Ovary (tissue), 9 donors: ENCODE measurements around the gene GPR183. TPM values are rescaled to one million over a fixed set of nuclear protein-coding genes. Genes with fewer than 3 reads are reported as not detected.

Experiments used
- DNase-seq, 5 donors: peaks; one replicate each; pipeline ENCODE4 v3.0.0-alpha.2; 2019 to 2020
- H3K27ac ChIP-seq, 2 donors: fragments of 200-600 bp; one replicate each; pipeline versions ENCODE4 v1.5.1 to v1.8.0; 2019 to 2022
- H3K27me3 ChIP-seq: fragments of 200-600 bp; one replicate; pipeline ENCODE4 v1.8.0; 2022
- H3K36me3 ChIP-seq: fragments of 200-600 bp; sonication (generic); one replicate; pipeline ENCODE4 v1.5.1; 2019
- H3K4me1 ChIP-seq: one replicate; pipeline ENCODE4 v1.8.1; 2013; ENCODE audit warnings: mild to moderate bottlenecking, moderate library complexity; ENCODE audit not compliant: insufficient read depth
- H3K4me3 ChIP-seq: fragments of 200-600 bp; sonication (generic); one replicate; pipeline ENCODE4 v1.5.1; 2017
- H3K9me3 ChIP-seq, 2 donors: fragments of 200-600 bp in 1 of 2; sonication (generic) in 1 of 2; one replicate each; pipeline versions ENCODE4 v1.5.1 to v1.8.1; 2013 to 2019; ENCODE audit warnings: mild to moderate bottlenecking in 1 of 2, moderate library complexity in 1 of 2
- EP300 ChIP-seq: sonication (generic); formaldehyde crosslinking; IDR thresholded peaks from one replicate; pipeline ENCODE4 v1.6.1; 2017; ENCODE audit warnings: antibody characterized with exemption
- POLR2A ChIP-seq: fragments of 450-650 bp; IDR thresholded peaks from one replicate; pipeline ENCODE4 v1.6.1; 2017; ENCODE audit warnings: antibody characterized with exemption, mild to moderate bottlenecking, moderate library complexity
- WGBS, 3 donors: extraction: QIAGEN DNeasy Blood & Tissue Kit in 1 of 3; methylation state at CpG; one replicate each; pipeline versions ENCODE4 v1.1.5 to v1.1.7; 2013 to 2017; 5-methylcytosine and 5-hydroxymethylcytosine counted together
- intact Hi-C, 4 donors: fragments of 100-400 bp; cut with DNase I; formaldehyde crosslinking; loops; one replicate each; pipeline versions ENCODE4 v1.11.0 to v1.15.1; 2022 to 2023
- polyA plus RNA-seq, 2 donors: library from polyadenylated mRNA; stranded (reverse); fragments of 200-250 nt in 1 of 2; fragments of 350-450 nt in 1 of 2; fragmentation: Illumina TruSeq in 1 of 2; extraction: RNeasy Lipid Tissue Mini Kit (QIAGEN cat#74804) in 1 of 2; gene quantifications; one replicate each; pipeline ENCODE4 v1.2.3, GENCODE V29; 2013 to 2014
- total RNA-seq, 7 donors: library from RNA; depleted of rRNA in 2 of 7; stranded (reverse); fragments of >200 nt in 2 of 7; fragmentation: NEBNext Ultra II Directional in 3 of 7; extraction: Animal tissue kit (Norgen Biotek cat#: 25700) in 3 of 7; gene quantifications; one replicate each; pipeline versions ENCODE4 v1.1.0 to v1.2.4, GENCODE V29; 2016 to 2023
- TF ChIP-seq, protein P1 (sequence below), 3 donors: fragments of 450-650 bp in 2 of 3; fragments of 200-600 bp in 1 of 3; IDR thresholded peaks; one replicate each; pipeline versions ENCODE4 v1.5.1 to v1.8.0; 2016 to 2022; ENCODE audit warnings: antibody characterized with exemption in 3 of 3, mild to moderate bottlenecking in 1 of 3
- donor health status: DM: no; HTN: no; CAD: no; lungs with moderate emphysema.
- donor health status: DM: no; HTN: no; CAD: no.
- donor health status: Bipolar disorder and iron deficiency.
- donor health status: DM: yes; HTN: yes; CAD: no.
- donor health status: DM: no; HTN: no; CAD: no.
- donor health status: DM: yes; HTN: yes; CAD: no.

The GPR183 gene
- total and polyA plus RNA-seq, 9 donors = 2.4 to 14.6 (median 5.5) TPM

DNA sequence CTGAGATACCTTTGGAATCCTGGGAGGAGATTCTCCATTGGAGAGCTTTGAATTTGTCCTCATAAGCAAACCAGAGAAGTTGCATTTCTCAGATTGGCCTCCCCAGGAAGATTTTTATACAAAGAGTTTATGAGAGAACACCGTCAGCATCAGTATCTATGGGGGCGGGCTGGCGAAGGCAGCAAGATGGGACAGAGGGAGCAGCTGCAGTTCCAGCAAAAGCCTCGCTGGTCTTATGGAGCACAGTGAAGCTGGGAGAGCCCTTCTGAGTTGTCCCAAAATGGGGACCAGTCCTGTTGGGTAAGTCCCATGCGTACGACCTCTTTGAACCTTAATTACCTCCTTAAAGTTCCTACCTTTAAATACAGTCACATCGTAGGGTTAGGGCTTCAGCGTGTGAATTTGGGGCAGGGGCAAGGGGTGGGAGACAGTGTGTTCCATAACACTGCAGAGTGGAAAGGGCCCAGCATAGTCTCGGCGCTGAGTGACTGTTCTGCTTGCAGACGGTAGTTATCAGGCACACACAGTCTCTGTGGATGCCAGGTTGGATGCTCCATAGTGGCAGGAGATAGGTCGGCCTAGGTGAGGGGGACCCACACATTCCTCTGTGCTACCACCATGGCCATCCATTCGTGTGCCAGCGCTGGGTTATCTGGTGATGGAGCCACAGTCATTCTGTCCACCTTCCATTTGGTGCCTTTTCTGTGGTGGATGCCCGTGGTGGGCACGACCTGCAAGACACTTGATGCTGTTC is 34.9 kb upstream of the GPR183 start:
- Histone ChIP-seq H3K4me3 (no peak overlapping the region), H3K36me3 (no peaks in the 10 kb centered on the region), H3K9me3 (no peaks in the 10 kb centered on the region), H3K4me1 (no peaks in the 10 kb centered on the region), H3K27ac (no peak overlapping the region), H3K27me3 (no peaks in the 10 kb centered on the region)
- DNase-seq = no peak
- TF ChIP-seq POLR2A (no peak), EP300 (no peak)
- TF ChIP-seq, protein P1, sequence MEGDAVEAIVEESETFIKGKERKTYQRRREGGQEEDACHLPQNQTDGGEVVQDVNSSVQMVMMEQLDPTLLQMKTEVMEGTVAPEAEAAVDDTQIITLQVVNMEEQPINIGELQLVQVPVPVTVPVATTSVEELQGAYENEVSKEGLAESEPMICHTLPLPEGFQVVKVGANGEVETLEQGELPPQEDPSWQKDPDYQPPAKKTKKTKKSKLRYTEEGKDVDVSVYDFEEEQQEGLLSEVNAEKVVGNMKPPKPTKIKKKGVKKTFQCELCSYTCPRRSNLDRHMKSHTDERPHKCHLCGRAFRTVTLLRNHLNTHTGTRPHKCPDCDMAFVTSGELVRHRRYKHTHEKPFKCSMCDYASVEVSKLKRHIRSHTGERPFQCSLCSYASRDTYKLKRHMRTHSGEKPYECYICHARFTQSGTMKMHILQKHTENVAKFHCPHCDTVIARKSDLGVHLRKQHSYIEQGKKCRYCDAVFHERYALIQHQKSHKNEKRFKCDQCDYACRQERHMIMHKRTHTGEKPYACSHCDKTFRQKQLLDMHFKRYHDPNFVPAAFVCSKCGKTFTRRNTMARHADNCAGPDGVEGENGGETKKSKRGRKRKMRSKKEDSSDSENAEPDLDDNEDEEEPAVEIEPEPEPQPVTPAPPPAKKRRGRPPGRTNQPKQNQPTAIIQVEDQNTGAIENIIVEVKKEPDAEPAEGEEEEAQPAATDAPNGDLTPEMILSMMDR (IDR thresholded peaks at IDR 0.05) = no peak
- intact Hi-C loops = no loop called here
- WGBS, 3 donors = 95 to 97% (median 95%) methylated on average over 16 of the region's 16 CpGs

- DNase-seq = no peak
- no peaks in the 10 kb centered on the region for H3K9me3 ChIP-seq
- H3K27me3 ChIP-seq = no peaks in the 10 kb centered on the region
- intact Hi-C loops = no loop called here
- H3K4me3 ChIP-seq = no peak overlapping the region
- no peaks in the 10 kb centered on the region for H3K4me1 ChIP-seq
- no peaks in the 10 kb centered on the region for H3K36me3 ChIP-seq
- TF ChIP-seq POLR2A = no peak
- no peak for TF ChIP-seq EP300
- TF ChIP-seq, protein P1 (IDR thresholded peaks at IDR 0.05) = no peak
- no peak overlapping the region for H3K27ac ChIP-seq
Observed at GRCh38 chr13:99340638-99341037, 33.4 kb upstream of the GPR183 start.

GRCh38 chr13:99339736-99340397 is 32.7 kb upstream of the GPR183 start:
- intact Hi-C loops = no loop called here
- H3K36me3 ChIP-seq = no peaks in the 10 kb centered on the region
- WGBS, 3 donors = 78 to 85% (median 80%) methylated on average over 8 of the region's 8 CpGs
- TF ChIP-seq POLR2A (no peak), EP300 (no peak)
- TF ChIP-seq, protein P1 (IDR thresholded peaks at IDR 0.05) = no peak
- no peaks in the 10 kb centered on the region for H3K27me3 ChIP-seq
- H3K9me3 ChIP-seq = no peaks in the 10 kb centered on the region
- H3K27ac ChIP-seq = no peak overlapping the region
- no peaks in the 10 kb centered on the region for H3K4me1 ChIP-seq
- DNase-seq = no peak
- no peak overlapping the region for H3K4me3 ChIP-seq

- H3K9me3 ChIP-seq = no peaks in the 10 kb centered on the region
- H3K27me3 ChIP-seq = no peaks in the 10 kb centered on the region
- no peak for DNase-seq
- no peaks in the 10 kb centered on the region for H3K36me3 ChIP-seq
- intact Hi-C loops = no loop called here
- no peaks in the 10 kb centered on the region for H3K4me1 ChIP-seq
- 95 to 96% (median 95%) methylated on average over 5 of the region's 5 CpGs for WGBS, 3 donors
- H3K4me3 ChIP-seq = no peak overlapping the region
- no peak overlapping the region for H3K27ac ChIP-seq
- no peak for TF ChIP-seq POLR2A
- TF ChIP-seq, protein P1 (IDR thresholded peaks at IDR 0.05) = no peak
Observed at GRCh38 chr13:99339230-99339721, 32.1 kb upstream of the GPR183 start.
